CD4-positive, alpha-beta T cell treated with Interleukin-21 for 1 hour (primary cell): ENCODE data around the gene ITGA1.
"Not testable (repeated sequence)": the region's sequence is repeated elsewhere in the genome, so short reads cannot be mapped to it uniquely, and the experiment has no call there.

ENCODE experiments used
- DNase-seq: peaks from one replicate; pipeline ENCODE4 v3.0.0-alpha.2; 2020

Gene ITGA1

DNA sequence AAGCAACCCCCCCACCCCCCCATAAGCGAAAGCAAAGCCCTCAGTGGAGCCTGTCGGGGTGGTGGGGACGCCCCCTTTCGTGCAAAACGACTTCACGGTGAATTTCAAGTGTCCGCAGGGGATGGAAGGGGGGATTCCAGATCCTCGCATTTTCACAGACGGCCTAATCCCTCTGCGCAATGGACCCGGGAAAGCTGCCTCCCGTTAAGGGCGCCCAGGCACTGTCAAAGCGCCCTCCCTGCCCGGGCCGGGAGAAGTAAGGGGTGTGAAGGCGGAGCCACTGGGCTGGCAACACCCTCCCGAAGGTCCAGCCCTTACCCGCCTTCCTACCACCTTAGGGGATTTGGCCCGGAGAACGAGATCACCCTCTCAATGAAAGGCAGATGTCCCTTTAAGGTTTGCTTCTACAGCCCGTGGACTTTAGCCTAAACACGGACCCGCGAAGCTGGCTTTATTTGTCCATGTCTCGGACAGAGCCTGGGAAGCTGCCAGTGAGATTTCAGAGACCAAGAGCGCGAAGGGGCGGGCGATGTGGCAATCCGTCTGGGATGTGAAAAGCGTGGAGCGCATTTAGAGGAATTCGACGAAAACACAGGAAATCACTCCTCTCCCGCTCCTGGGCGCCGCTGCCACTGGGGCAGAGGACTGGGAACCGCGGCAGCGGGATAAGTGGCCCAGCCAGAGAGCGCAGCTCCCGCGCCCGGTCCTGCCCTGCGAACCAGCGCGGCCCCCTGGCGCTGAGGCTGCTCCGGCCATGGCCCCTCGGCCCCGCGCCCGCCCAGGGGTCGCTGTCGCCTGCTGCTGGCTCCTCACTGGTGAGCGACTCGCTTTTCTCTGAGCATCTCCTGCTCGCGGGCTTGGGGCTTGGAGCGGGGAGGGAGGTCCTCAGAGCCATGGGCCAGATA is at the start of gene ITGA1, which contains the start of gene PELO:
Gene ITGA1 (plus strand): TSS at position 317 of the 905 bp plus-strand sequence. CDS start 438 bp downstream, at position 755.
Gene PELO (plus strand): TSS at position 317 of the 905 bp plus-strand sequence. CDS start 12,479 bp downstream, outside the sequence.
- peak; percentile 53 for DNase-seq

DNA sequence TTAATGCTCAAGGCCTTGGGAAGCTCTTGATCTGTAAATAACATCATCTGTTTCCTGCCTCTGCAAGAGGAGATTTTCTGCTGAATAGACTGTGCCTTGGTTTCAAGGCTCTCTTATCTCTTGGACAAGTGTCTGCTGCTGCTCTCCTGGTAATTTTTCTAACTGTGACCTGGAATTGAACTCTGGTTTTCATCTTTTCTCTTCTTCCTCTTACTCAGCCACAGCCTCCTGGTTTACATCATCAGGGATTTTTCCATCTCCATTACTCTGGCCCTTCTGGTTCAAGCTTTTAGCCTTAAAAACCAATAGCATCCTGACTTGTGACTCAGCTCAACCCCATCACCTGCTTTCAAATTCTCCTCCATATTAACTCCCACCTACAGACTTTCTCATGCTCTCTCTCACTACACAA is 49.6 kb upstream of the ITGA1 start:
- DNase-seq: no peak

DNA sequence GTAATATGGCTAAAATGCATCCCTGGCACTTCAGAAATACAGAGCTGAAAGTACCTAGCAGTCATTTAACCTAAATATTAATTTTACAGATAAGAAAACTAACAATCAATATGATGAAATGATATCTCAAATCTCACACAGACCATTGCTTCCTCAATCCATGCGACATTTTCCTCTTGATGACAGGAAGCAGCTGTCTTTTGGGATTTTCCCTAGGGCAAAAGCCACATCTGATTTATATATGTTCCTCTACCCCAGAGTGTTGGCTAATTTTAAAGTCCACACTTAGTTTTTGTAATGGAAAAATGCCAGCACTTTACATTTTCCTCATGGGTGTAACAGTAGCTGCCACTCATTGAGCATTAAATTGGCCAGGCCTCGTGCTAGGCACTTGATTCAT is 47.7 kb upstream of the ITGA1 start:
- no peak for DNase-seq

DNA sequence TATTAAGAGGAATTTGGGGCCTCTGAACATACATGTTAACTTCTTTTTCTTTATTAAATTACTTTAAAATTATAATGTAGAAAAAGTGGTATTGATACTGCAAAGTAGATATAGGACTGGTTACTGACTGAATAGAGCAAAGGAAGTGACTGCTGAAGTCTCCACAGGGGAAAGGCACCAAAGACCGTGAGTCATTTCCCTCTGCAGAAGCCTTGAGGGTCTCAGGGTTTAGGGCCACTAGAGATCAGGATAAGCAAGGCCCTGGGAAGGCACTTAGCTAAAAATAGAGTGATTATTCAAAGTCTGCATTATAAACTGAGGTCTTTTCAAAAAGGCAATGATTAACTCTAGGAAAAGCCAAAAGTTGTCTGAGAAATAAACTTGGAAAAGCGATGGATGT is 44.7 kb upstream of the ITGA1 start:
- no peak for DNase-seq

DNA sequence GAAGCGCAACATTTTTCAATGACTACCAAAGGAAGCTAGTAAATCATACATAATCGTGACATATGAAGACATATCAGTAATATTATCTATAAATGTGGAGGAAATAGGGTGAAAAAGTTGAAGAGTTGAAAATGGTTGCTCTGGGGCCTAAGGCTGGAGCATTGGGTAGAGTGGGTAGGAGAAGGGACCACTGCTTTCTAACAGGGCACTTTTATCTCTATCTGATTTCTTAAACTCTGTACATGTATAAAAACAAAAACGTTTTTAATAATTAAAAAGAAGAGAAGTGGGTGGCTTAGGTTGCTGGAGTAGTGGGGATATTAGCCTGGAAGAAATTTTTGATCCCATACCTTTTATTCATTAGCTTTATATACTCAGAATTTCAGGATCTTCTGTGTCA is 44.2 kb upstream of the ITGA1 start:
- no peak for DNase-seq

DNA sequence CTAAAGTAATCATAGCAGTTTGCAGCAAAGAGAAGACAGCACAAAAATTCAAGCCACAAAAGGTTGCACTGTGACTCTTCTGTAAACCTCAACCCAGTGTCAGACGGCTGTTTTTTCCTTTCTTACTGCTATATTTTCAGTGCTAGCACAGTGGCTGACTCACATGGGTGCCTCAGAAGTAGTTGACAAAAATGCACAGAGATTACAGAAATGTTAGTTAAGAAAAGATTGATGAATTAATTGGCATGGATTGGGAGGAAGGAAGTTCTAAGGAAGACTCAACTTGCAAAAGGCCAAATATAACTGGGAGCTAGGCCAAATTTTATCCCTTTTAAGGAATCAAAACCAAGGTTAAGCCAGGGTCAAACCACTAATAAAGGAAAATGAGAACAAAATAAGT is 43.7 kb upstream of the ITGA1 start:
- DNase-seq: peak; percentile 47

DNA sequence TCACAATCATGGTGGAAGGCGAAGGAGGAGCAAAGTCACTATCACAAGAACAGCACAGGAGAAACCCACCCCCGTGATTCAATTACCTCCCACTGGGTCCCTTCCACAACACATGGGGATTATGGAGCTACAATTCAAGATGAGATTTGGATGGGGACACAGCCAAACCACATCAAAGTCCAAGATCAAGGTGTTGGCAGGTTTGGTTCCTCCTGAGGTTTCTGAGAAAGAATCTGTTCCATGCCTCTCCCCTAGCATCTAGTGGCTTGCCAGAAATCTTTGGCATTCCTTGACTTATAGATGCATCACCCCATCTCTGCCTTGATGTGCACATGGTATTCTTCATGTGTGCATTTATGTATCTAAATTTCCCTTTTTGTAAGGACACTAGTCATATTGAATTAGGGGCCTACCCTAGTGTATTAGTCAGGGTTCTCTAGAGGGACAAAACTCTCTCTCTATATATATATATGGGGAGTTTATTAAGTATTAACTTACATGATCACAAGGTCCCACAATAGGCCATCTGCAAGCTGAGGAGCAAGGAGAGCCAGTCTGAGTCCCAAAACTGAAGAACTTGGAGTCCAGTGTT is 42.8 kb upstream of the ITGA1 start:
- DNase-seq: not testable (repeated sequence)

DNA sequence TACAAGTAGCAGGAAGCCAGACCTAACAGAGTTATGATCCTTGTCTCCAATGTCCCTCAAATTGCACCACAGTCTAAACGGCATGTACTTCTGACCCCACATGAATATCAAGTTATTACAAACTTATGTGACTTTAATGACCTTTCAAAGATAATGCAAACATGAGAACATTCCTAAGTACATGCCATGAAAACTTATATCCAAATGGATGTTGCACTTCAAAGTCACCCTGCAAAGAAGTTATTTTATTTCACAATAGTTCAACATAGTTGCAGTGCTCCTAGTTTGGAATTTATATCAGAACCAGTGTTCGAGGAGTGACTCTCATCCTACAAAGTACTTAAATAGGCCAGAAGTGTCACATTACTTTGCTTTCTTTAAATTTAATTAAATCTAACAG is 41.2 kb upstream of the ITGA1 start:
- DNase-seq: no peak

DNA sequence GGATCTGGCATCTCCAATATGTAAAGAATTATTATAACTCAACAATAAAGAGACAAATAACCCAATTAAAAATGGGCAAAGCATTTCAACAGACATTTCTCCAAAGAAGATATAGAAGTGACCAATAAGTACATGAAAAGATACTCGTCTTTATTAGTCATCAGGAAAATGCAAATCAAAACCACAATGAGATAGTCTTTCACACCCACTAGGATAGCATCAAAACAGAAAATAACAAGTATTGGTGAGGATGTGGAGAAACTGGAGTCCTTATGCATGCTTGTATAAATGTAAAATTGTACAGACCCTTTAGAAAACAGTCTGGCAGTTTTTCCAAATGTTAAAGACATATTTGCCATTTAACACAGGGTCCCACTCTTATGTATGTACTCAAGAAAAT is 39.1 kb upstream of the ITGA1 start:
- no peak for DNase-seq

DNA sequence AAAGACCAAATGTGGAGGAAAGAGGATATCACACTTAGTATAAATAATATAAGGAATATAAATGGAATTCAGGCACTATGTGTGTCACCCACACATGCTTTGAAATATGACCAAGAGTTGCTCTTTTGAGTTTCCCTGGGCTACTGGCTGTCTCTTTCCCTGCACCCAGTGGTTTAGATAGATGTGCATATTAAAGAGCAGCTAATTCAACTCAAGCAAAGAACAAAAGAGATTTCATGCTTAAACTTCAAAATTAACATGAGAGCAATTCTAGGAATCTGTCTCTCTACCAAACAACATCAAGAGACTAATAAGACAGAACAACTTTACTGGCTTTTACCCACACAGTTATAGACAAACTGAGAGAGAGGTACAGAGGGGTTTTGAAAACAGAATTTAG is 38.0 kb upstream of the ITGA1 start:
- DNase-seq: no peak

DNA sequence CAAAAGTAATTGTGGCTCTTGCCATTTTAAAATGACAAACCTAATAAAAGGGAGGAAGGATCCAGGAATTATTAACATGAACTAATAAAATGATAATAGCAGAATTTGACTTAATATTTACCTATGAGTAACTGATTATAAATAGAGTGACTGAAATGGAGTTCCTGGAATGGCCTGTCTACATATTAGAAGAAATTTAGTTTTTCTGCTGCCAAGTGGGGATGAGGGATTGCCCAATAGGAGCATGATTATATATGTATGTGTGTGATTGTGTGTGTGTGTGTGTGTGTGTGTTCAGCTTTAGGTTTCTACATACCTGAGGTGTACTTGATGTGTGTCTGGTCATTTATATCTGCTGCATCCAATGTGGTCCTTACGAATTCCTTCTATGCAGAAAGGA is 36.6 kb upstream of the ITGA1 start:
- DNase-seq: no peak

DNA sequence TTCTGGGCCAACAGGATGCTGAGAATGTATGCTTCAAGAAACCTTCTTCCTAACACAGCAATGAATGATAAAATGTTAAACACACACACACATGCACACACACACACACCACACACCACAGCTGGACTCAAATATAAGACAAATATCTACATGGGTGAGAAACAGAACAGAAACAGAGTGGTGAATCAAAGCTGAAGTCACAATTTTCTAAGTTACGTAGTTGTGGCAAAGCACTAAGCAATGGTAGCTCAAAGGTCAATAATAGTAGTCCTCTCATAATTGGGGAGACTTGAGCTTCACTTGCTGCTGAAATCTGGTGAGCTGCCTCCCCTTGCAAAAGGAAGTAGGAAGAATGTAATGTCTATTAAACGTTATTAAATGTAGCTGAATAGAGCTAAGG is 33.7 kb upstream of the ITGA1 start:
- no peak for DNase-seq

DNA sequence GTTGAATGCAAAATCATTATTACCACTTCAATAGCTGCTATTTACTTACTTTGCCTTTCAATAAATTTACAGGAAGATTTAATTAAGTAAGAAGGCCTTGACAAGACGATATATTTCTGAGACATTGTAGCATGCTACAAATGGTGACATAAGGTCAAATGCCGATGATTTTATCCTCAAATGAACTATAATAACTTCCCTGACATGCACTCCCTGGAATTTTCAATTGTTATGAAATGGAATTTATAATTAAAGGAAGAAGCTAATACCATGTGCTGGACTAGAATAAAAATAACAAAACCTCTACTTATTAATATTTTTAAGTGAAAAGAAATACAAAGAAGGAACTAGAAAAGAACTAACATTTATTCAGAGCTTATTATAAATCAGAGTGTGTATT is 30.2 kb upstream of the ITGA1 start:
- DNase-seq: no peak

DNA sequence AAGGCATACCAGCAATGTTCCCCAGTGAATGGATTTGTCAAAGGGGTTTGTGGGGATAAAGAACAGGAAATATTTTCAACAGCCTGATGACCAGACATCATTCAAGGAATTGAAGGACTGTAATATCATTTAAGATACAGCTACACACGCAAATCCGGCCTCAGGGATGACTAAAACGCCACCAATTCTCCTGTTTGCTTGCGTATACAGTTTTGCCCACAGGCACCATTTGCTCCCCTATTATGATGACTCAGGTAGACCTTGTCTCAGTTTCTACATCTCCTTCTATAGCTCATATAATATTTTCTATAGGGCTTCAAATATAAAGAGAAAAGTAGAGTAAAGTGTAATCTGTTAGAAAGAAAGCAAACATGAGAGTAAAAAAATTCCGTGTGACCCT is 29.7 kb upstream of the ITGA1 start:
- DNase-seq: no peak

DNA sequence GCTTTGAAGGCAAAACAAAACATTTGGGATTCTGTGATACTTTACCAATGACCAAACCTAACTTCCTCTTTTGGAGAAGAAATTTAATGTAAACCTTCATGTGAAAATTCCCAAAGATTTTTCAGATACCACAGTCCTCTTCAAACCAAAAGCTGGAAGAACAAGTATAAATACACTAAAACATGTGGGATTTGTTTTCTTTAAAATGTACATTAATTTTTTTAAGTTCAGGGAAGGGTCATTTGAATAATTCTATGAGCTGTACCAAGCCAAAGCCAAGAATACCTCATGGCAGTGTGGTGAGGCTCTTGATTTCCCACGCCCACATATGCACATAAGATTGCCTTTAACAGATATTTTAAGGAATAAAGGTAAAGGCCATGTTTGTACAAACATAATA is 28.4 kb upstream of the ITGA1 start:
- no peak for DNase-seq

DNA sequence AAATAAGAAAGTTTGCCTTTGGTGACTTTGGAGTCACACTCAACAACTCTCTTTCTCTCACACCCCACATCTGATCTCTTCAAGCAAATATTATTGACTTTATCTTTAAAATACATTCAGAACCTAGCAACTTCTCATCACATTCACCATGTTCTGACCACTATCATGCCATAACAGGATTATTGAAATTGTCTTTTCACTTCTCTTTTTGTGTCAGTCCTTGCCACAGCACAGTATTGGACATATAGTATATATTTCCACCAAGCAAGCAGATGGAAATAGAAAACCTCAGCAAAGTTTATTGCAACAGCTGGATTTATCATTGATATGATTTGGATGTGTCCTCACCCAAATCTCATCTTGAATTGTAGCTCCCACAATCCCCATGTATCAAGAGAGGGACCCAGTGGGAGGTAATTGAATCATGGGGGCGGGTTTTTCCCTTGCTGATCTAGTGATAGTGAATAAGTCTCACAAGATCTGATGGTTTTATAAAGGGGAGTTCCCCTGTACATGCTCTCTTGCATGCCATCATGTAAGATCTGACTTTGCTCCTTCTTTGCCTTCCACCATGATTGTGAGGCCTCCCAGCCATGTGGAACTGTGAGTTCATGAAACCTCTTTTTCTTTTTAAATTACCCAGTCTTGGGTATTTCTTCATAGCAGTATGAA is 26.9 kb upstream of the ITGA1 start:
- DNase-seq: no peak

DNA sequence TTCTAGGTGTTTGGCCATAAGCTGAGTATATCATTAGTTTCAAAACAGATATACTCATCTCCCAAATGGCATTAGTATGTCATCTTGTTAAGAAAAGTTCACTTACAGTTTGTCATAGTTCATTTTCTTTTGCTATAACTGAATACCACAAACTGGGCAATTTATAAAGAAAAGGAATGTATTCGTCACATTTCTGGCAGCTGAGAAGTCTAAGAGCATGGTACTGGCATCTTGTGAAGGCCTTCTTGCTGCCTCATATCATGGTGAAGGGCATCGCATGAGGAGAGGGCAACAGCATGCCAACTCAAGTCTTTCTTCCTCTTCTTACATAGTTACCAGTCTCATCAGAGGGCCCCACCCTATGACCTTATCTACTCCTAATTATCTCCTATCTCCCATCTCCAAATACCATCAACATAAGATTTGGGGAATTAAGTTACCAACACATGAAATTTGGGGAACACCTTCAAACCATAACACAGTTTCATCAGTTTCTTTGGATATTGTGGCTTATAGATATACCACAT is 20.4 kb upstream of the ITGA1 start:
- no peak for DNase-seq

DNA sequence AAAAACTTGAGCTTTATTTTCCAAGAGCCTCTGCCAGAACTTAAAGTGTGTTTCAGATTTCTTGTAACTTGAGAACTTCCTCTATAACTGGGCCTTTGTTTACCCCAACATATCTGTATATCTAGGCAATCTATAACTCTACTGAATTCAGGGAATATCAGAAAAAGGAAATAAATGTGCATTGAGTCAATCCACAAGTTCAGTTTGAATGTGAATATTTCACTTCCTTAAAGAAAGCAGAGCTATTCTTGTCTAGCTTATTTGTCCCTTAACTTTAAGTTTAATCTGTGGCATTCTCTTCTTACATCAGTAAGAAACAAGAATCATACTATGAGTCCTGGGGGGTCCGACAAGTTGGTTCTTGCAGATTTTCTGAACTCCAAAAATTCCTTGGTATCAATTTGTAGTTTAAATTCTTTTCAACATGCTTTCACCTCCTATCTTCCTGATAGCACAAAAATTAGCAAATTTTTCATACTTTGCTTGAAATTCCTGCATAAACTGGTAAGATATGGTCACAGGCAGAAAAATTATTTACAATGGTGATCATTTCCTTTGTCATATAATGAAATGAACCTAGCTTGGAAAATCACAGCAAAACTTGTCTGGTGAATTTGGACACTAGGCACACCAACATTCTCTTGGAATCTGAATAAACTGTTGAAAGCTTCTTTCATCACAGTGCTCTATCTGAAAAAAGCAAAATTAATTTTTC is 19.8 kb upstream of the ITGA1 start:
- no peak for DNase-seq

DNA sequence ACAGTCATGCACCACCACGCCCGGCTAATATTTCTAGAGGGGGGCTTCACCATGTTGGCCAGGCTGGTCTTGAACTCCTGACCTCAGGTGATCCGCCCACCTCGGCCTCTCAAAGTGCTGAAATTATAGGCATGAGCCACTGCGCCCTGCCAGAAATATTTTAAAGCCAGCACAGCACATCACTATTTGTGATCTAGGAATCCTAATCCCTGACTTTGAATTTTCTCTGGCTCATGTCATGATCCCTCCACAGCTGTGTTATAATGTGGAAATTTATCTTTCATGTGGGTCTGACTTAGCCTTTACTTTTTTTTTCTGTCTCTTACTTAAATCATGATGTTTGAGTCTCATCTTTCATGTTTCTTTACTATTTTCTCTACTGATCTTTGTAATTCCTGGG is 18.7 kb upstream of the ITGA1 start:
- no peak for DNase-seq

DNA sequence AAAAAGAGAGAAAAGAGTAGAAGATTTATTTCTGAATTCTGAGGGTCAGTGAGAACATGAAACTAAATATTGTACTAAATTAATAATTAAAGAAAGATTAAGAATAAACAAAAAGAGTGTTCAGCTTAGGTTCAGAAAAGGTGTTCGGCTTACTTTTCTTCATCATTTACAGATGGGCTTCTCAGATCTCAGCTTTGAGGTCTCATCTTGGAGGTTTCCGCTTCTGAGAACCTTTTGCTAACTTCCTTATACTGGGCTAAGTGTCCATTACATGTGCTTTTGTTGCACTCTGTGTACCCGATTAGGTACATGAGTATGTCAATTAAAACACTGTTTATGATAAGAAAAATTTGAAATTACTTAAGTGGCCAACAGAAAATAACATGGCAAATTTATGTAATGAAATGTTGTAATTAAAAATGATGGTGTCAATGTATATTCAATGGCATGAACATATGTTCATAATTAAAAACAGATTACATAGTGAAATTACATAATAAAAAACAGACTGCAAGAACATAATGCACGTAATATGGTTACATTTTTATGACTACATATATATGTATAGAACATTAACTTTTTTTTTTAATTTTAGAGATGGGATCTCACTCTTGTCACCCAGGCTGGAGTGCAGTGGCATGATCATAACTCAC is 17.3 kb upstream of the ITGA1 start:
- DNase-seq: no peak

DNA sequence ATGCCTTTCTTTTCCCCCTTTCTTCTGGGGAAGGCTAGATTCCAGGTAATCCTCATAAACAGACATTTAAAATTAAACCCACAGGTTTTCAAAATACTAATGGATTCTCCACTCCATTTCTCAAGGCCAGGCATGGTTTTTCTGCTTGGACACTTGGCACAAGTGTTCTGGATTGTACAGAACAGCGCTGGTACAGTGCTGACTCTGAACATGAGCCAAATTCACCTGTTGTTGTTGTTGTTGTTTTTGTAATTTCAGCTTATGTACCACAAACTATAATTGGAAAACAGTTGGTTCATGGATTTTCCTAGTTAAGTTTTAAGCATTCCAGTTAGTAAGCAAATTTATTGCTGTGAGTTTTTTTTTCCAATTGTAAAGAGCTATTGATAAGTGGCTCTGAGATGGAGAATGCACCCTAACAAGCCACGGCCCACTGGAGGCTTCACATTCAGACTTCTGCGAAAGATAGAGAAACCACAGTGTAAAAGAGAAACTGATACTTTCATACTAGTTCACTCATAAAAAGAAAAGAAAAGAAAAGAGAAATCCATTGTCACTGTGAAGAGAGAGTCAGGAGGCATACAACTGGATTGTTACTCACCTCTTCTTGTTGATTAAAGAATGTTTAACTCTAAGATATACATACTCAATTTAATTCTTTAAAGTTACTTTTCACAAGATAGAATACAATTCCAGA is 16.2 kb upstream of the ITGA1 start:
- peak; percentile 34 for DNase-seq

DNA sequence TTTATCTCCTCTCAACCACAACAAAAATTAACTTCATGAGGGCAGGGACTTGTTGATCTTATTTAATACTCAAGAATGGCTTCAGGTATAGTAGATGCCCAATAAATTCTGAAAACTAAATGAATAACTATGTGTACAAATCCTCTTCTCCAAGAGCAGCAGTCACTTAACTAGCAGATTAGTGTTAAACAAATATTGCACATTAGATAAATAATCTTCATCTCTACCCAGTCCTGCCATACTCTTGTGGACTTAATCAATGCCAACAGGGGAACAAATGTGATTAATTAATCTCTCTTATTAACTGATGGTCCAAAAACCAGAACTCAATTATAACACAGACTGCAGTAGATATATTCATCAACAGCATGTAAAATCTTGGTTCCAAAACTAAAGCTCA is 15.0 kb upstream of the ITGA1 start:
- no peak for DNase-seq
